Loucy (cell line): ENCODE measurements around the gene KCNJ3.

Experiments used
- EZH2phosphoT487 ChIP-seq: fragments of 200-600 bp; IDR thresholded peaks from 2 replicates; pipeline ENCODE4 v1.6.1; 2018; ENCODE audit warnings: antibody characterized with exemption, mild to moderate bottlenecking, moderate library complexity, borderline replicate concordance
- TF ChIP-seq, protein P1 (sequence below): fragments of 200-600 bp; sonication (generic); conservative IDR thresholded peaks from 2 replicates; pipeline ENCODE4 v1.5.1; 2014; ENCODE audit warnings: mild to moderate bottlenecking, antibody characterized with exemption, low read length

DNA sequence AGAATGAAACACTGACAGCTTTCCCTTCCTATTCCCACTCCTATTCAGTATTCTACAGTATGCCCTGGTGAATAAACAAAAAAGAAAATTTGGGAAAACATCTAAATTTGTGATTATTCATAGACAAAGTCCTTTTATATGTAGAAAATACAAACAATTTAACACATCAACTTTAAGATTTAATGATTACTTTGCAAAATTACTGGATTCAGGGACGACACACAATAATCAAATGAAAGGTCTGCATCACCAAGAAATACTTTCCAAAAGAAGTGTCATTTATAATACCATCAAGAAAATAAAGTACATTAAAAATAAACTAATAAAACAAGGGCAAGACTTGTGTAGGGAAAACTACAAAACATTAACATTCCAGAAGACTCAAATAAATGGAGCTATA is 199.8 kb downstream of the KCNJ3 start:
- TF ChIP-seq, protein P1, sequence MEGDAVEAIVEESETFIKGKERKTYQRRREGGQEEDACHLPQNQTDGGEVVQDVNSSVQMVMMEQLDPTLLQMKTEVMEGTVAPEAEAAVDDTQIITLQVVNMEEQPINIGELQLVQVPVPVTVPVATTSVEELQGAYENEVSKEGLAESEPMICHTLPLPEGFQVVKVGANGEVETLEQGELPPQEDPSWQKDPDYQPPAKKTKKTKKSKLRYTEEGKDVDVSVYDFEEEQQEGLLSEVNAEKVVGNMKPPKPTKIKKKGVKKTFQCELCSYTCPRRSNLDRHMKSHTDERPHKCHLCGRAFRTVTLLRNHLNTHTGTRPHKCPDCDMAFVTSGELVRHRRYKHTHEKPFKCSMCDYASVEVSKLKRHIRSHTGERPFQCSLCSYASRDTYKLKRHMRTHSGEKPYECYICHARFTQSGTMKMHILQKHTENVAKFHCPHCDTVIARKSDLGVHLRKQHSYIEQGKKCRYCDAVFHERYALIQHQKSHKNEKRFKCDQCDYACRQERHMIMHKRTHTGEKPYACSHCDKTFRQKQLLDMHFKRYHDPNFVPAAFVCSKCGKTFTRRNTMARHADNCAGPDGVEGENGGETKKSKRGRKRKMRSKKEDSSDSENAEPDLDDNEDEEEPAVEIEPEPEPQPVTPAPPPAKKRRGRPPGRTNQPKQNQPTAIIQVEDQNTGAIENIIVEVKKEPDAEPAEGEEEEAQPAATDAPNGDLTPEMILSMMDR = no peak
- TF ChIP-seq EZH2phosphoT487 = no peak
